ENCODE data around the gene RGS6.

Gene RGS6

DNA sequence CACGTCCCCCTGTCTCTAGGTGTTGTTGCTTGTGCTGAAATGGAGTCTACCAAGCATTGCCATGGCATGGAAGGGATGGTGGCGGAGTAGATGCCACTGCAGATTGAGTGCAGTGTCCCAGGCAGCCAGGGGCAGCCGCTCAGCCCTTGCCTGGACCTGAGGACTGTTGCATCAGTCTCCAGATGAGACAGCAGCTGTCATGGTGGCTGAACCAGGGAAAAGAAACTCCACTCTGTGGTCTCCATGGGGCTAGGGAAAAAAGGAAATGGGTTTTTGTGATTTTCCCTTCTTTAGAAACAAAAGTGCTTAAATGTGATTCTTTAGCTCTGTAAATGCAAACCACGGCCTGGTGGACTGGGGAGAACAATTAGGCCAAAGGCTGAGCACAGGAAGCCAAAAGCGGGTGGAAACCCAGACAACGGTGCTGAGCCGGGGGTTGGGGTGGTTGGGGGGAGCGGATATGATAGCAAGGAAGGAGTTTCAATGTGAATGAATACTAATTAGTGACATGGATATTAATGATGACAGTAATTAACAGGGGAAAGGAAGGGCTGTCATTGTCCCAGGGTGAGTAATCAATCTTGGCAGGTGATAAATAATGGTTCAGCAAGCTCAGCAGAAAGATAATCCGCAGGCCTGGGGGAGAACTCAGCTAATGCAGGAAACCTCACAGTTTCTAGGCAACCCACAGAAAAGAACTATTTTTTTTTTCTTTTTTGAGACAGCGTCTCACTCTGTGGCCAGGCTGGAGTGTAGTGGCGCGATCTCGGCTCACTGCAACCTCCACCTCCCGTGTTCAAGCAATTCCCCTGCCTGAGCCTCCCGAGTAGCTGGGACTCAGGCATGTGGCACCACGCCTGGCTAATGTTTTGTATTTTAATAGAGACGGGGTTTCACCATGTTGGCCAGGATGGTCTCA lies 519.1 kb downstream of the RGS6 start:
- Histone ChIP-seq H3K9me3 (ENCODE audit: control insufficient read depth in 1 of 2, low read length in 2 of 2) (no peaks in the 10 kb centered on the region), H3K27ac (ENCODE audit: low read depth, low read length) (no peak overlapping the region), H3K9ac (ENCODE audit: low read depth in 1 of 2, low read length in 2 of 2) (no peak overlapping the region), H3K4me1 (ENCODE audit: control insufficient read depth in 1 of 2, insufficient read depth in 2 of 2, low read length in 2 of 2) (peaks cover 6% of the 10 kb centered on the region in 2 donors), H3K36me3 (ENCODE audit: control insufficient read depth in 1 of 2, insufficient read depth in 2 of 2, low read length in 2 of 2) (no peaks in the 10 kb centered on the region), H3K4me3 (ENCODE audit: low read depth in 1 of 2, low read length in 2 of 2) (no peak overlapping the region), H3K27me3 (ENCODE audit: control insufficient read depth in 1 of 2, insufficient read depth in 2 of 2, low read length in 2 of 2) (no peaks in the 10 kb centered on the region)

DNA sequence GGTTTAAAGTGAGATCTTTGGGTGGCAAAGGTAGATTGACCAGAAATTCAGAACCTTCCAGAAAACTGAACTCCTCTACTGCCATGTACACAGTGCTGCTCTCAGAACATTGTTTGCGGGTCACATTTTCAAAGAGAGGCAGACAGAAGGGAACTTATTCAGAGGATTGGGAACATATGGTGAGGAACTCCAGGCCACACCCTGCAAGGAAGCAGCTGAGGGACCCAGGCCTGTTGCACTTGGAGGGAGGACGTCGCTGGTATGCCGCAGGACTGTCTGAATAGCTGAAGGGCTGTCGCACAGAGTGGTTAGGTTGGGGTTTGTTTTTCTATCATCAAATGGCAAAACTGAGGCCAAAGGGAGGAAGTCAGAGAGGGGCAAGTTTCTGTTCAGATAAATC lies 520.5 kb downstream of the RGS6 start:
- H3K9ac ChIP-seq (ENCODE audit: low read depth in 1 of 2, low read length in 2 of 2), result no peak overlapping the region
- no peak overlapping the region for H3K27ac ChIP-seq (ENCODE audit: low read depth, low read length)
- H3K4me1 ChIP-seq (ENCODE audit: control insufficient read depth in 1 of 2, insufficient read depth in 2 of 2, low read length in 2 of 2), result peaks cover 6% of the 10 kb centered on the region in 2 donors
- H3K36me3 ChIP-seq (ENCODE audit: control insufficient read depth in 1 of 2, insufficient read depth in 2 of 2, low read length in 2 of 2), result no peaks in the 10 kb centered on the region
- H3K27me3 ChIP-seq (ENCODE audit: control insufficient read depth in 1 of 2, insufficient read depth in 2 of 2, low read length in 2 of 2), result no peaks in the 10 kb centered on the region
- H3K4me3 ChIP-seq (ENCODE audit: low read depth in 1 of 2, low read length in 2 of 2), result no peak overlapping the region
- no peaks in the 10 kb centered on the region for H3K9me3 ChIP-seq (ENCODE audit: control insufficient read depth in 1 of 2, low read length in 2 of 2)

- peaks cover 6% of the 10 kb centered on the region in 2 donors for H3K4me1 ChIP-seq (ENCODE audit: control insufficient read depth in 1 of 2, insufficient read depth in 2 of 2, low read length in 2 of 2)
- no peak overlapping the region for H3K4me3 ChIP-seq (ENCODE audit: low read depth in 1 of 2, low read length in 2 of 2)
- H3K27ac ChIP-seq (ENCODE audit: low read depth, low read length), result no peak overlapping the region
- H3K36me3 ChIP-seq (ENCODE audit: control insufficient read depth in 1 of 2, insufficient read depth in 2 of 2, low read length in 2 of 2), result no peaks in the 10 kb centered on the region
- H3K9me3 ChIP-seq (ENCODE audit: control insufficient read depth in 1 of 2, low read length in 2 of 2), result no peaks in the 10 kb centered on the region
- H3K9ac ChIP-seq (ENCODE audit: low read depth in 1 of 2, low read length in 2 of 2), result no peak overlapping the region
- no peaks in the 10 kb centered on the region for H3K27me3 ChIP-seq (ENCODE audit: control insufficient read depth in 1 of 2, insufficient read depth in 2 of 2, low read length in 2 of 2)
Observed at GRCh38 chr14:72454388-72455160, 522.3 kb downstream of the RGS6 start.

DNA sequence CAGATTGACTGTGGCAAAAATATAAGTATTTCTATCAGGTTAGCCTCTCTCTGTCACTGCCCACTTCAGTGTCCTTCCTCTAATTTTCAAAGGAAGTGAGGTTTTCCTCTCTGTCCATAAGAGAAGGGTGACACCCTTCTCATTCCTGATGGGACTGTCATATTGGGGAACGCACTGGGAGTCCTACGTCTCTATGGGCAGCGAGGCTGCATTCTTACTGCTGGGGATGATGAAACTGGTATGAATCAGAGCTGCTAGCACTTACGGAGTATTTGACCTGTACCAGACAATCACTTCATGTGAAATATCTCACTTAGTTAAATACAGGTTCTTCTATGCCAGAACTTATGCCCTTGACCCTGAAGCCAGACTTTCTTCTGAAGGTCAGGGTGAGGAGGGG lies 525.4 kb downstream of the RGS6 start:
- no peak overlapping the region for H3K27ac ChIP-seq (ENCODE audit: low read depth, low read length)
- no peaks in the 10 kb centered on the region for H3K36me3 ChIP-seq (ENCODE audit: control insufficient read depth in 1 of 2, insufficient read depth in 2 of 2, low read length in 2 of 2)
- no peak overlapping the region for H3K4me3 ChIP-seq (ENCODE audit: low read depth in 1 of 2, low read length in 2 of 2)
- H3K9ac ChIP-seq (ENCODE audit: low read depth in 1 of 2, low read length in 2 of 2), result no peak overlapping the region
- no peaks in the 10 kb centered on the region for H3K4me1 ChIP-seq (ENCODE audit: control insufficient read depth in 1 of 2, insufficient read depth in 2 of 2, low read length in 2 of 2)
- no peaks in the 10 kb centered on the region for H3K9me3 ChIP-seq (ENCODE audit: control insufficient read depth in 1 of 2, low read length in 2 of 2)
- no peaks in the 10 kb centered on the region for H3K27me3 ChIP-seq (ENCODE audit: control insufficient read depth in 1 of 2, insufficient read depth in 2 of 2, low read length in 2 of 2)

GRCh38 chr14:72462056-72462455 lies 529.8 kb downstream of the RGS6 start:
- H3K36me3 ChIP-seq (ENCODE audit: control insufficient read depth in 1 of 2, insufficient read depth in 2 of 2, low read length in 2 of 2), result no peaks in the 10 kb centered on the region
- H3K9ac ChIP-seq (ENCODE audit: low read depth in 1 of 2, low read length in 2 of 2), result no peak overlapping the region
- no peak overlapping the region for H3K4me3 ChIP-seq (ENCODE audit: low read depth in 1 of 2, low read length in 2 of 2)
- H3K9me3 ChIP-seq (ENCODE audit: control insufficient read depth in 1 of 2, low read length in 2 of 2), result peaks cover 0 to 10% of the 10 kb centered on the region in 2 donors
- no peaks in the 10 kb centered on the region for H3K27me3 ChIP-seq (ENCODE audit: control insufficient read depth in 1 of 2, insufficient read depth in 2 of 2, low read length in 2 of 2)
- H3K4me1 ChIP-seq (ENCODE audit: control insufficient read depth in 1 of 2, insufficient read depth in 2 of 2, low read length in 2 of 2), result no peaks in the 10 kb centered on the region
- no peak overlapping the region for H3K27ac ChIP-seq (ENCODE audit: low read depth, low read length)

DNA sequence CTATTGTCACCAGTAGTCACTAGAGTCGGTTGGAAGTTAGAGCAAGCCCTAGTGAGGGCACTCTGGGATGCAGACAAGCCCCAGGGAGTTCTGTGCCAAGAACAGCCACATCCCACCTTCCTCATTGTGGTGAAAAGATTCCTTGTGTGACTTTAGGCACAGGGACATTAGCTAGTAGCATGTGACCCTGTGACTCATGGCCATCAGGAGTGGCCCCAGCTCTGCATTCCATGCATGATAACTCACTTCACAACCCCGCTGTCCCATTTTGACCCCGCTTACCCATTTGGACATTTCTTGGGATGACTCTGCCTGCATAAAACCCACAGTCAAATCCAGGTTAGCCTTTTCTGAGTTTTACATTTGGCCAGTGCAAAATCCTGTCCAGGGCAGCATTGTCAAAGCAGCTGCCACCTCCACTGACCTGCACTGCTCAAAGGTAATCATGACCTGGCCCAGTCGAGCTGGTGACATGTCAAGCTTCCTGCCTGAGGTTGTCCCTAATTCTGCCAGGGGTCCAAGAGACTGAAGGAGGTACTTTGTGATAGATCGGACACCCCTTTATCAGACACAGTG lies 531.1 kb downstream of the RGS6 start:
- Histone ChIP-seq H3K4me1 (ENCODE audit: control insufficient read depth in 1 of 2, insufficient read depth in 2 of 2, low read length in 2 of 2) (no peaks in the 10 kb centered on the region), H3K27me3 (ENCODE audit: control insufficient read depth in 1 of 2, insufficient read depth in 2 of 2, low read length in 2 of 2) (no peaks in the 10 kb centered on the region), H3K9ac (ENCODE audit: low read depth in 1 of 2, low read length in 2 of 2) (no peak overlapping the region), H3K36me3 (ENCODE audit: control insufficient read depth in 1 of 2, insufficient read depth in 2 of 2, low read length in 2 of 2) (no peaks in the 10 kb centered on the region), H3K4me3 (ENCODE audit: low read depth in 1 of 2, low read length in 2 of 2) (no peak overlapping the region), H3K9me3 (ENCODE audit: control insufficient read depth in 1 of 2, low read length in 2 of 2) (peaks cover 4 to 10% of the 10 kb centered on the region in 2 donors), H3K27ac (ENCODE audit: low read depth, low read length) (no peak overlapping the region)

DNA sequence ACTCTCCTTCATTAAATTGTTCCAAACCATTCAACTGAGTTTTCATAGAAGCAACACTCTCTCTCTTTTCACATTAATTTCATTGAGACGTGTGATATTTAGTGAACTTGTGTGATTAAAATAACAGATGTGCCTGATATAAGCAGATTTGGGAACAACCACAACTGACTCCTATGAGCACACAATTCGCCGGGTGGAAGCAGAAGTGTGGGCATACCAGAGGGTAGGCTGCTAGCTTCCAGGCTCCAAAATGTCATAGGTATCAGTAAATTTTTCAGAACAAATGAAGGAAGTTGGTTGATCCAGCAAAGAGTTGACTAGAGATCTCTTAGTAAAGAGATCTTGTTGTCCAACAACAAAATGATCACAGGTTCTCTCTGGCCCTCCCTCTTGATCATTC lies 532.0 kb downstream of the RGS6 start:
- H3K9me3 ChIP-seq (ENCODE audit: control insufficient read depth in 1 of 2, low read length in 2 of 2), result peaks cover 4 to 10% of the 10 kb centered on the region in 2 donors
- no peaks in the 10 kb centered on the region for H3K27me3 ChIP-seq (ENCODE audit: control insufficient read depth in 1 of 2, insufficient read depth in 2 of 2, low read length in 2 of 2)
- H3K4me3 ChIP-seq (ENCODE audit: low read depth in 1 of 2, low read length in 2 of 2), result no peak overlapping the region
- H3K27ac ChIP-seq (ENCODE audit: low read depth, low read length), result no peak overlapping the region
- no peaks in the 10 kb centered on the region for H3K4me1 ChIP-seq (ENCODE audit: control insufficient read depth in 1 of 2, insufficient read depth in 2 of 2, low read length in 2 of 2)
- no peak overlapping the region for H3K9ac ChIP-seq (ENCODE audit: low read depth in 1 of 2, low read length in 2 of 2)
- H3K36me3 ChIP-seq (ENCODE audit: control insufficient read depth in 1 of 2, insufficient read depth in 2 of 2, low read length in 2 of 2), result no peaks in the 10 kb centered on the region

- H3K27me3 ChIP-seq (ENCODE audit: control insufficient read depth in 1 of 2, insufficient read depth in 2 of 2, low read length in 2 of 2), result no peaks in the 10 kb centered on the region
- no peak overlapping the region for H3K4me3 ChIP-seq (ENCODE audit: low read depth in 1 of 2, low read length in 2 of 2)
- peaks cover 4 to 10% of the 10 kb centered on the region in 2 donors for H3K9me3 ChIP-seq (ENCODE audit: control insufficient read depth in 1 of 2, low read length in 2 of 2)
- no peaks in the 10 kb centered on the region for H3K36me3 ChIP-seq (ENCODE audit: control insufficient read depth in 1 of 2, insufficient read depth in 2 of 2, low read length in 2 of 2)
- no peaks in the 10 kb centered on the region for H3K4me1 ChIP-seq (ENCODE audit: control insufficient read depth in 1 of 2, insufficient read depth in 2 of 2, low read length in 2 of 2)
- H3K9ac ChIP-seq (ENCODE audit: low read depth in 1 of 2, low read length in 2 of 2), result no peak overlapping the region
- no peak overlapping the region for H3K27ac ChIP-seq (ENCODE audit: low read depth, low read length)
Observed at GRCh38 chr14:72466325-72466724, 534.1 kb downstream of the RGS6 start.

DNA sequence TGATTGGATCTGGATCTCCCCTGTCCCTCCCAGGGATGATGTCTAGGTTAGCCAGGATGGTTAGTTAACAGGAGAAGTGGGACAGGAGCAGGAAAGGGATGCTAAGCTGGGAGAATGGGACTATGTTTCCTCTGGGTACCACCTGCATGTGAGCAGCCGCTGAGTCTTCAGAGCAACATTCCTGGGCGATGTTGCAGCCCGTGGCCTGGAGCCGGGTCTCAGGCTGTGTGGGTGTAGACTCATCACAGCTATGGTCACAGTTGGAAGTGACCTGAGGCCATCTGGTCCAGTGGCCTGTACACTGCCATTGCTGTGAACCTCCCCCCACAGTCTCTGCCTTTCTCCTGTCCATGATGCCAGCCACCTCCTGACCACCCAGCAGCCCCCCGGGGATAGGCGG lies 539.1 kb downstream of the RGS6 start:
- Histone ChIP-seq H3K36me3 (ENCODE audit: control insufficient read depth in 1 of 2, insufficient read depth in 2 of 2, low read length in 2 of 2) (no peaks in the 10 kb centered on the region), H3K27ac (ENCODE audit: low read depth, low read length) (no peak overlapping the region)

GRCh38 chr14:72472845-72473244 lies 540.6 kb downstream of the RGS6 start:
- H3K36me3 ChIP-seq (ENCODE audit: control insufficient read depth in 1 of 2, insufficient read depth in 2 of 2, low read length in 2 of 2), result no peaks in the 10 kb centered on the region
- no peak overlapping the region for H3K9ac ChIP-seq (ENCODE audit: low read depth in 1 of 2, low read length in 2 of 2)
- no peaks in the 10 kb centered on the region for H3K27me3 ChIP-seq (ENCODE audit: control insufficient read depth in 1 of 2, insufficient read depth in 2 of 2, low read length in 2 of 2)
- H3K27ac ChIP-seq (ENCODE audit: low read depth, low read length), result no peak overlapping the region
- no peak overlapping the region for H3K4me3 ChIP-seq (ENCODE audit: low read depth in 1 of 2, low read length in 2 of 2)
- H3K9me3 ChIP-seq (ENCODE audit: control insufficient read depth in 1 of 2, low read length in 2 of 2), result no peaks in the 10 kb centered on the region
- H3K4me1 ChIP-seq (ENCODE audit: control insufficient read depth in 1 of 2, insufficient read depth in 2 of 2, low read length in 2 of 2), result peaks cover 0 to 7% of the 10 kb centered on the region in 2 donors

More for the DNA sequence above, 539.1 kb downstream of the RGS6 start:
- Histone ChIP-seq H3K9ac (ENCODE audit: low read depth in 1 of 2, low read length in 2 of 2) (no peak overlapping the region), H3K9me3 (ENCODE audit: control insufficient read depth in 1 of 2, low read length in 2 of 2) (peaks cover 4 to 6% of the 10 kb centered on the region in 2 donors), H3K4me3 (ENCODE audit: low read depth in 1 of 2, low read length in 2 of 2) (no peak overlapping the region), H3K4me1 (ENCODE audit: control insufficient read depth in 1 of 2, insufficient read depth in 2 of 2, low read length in 2 of 2) (peaks cover 0 to 3% of the 10 kb centered on the region in 2 donors), H3K27me3 (ENCODE audit: control insufficient read depth in 1 of 2, insufficient read depth in 2 of 2, low read length in 2 of 2) (no peaks in the 10 kb centered on the region)

Data from duodenal mucosa (tissue), 2 donors.